ENCODE data around the gene SPTBN5.

The SPTBN5 gene

DNA sequence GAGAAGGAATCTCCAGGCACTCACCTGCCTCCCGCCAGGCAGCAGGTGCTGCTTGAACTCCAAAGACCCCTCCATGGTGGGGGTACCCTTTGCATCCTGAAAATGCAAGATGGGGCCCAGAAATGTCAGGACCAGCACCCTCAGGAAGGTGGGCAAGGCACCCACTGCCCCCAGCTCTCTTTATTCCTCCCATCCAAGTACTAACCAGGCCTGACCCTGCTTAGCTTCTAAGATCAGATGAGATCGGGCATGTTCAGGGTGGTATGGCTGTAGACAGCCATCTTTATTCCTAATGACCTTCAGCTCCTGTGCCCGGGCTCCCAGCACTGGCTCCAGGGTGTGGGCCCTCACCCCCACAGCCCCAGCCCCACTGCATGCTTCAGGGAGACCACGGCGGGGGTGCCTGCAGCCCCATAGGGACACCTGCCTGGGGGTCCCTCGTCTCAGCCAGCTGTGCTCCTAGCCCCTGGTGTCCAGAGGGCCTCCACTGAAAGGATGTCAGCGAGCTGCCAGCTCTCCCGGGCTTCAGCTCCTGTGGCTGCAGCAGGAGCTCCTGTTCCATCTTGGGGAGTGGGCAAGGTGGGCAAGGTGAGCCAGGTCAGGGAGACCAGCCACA lies 42.0 kb downstream of the SPTBN5 start:
- CTCF ChIA-PET: interaction anchor here (0.7 to 2.7 kb wide), 8 partner anchors 9 to 79 kb away, joined by 3 to 11 read pairs (median 3); partner anchors contain the start of gene PLA2G4B
- H3K9me3 ChIP-seq (ENCODE audit: control extremely low read depth in 1 of 5, control insufficient read depth in 4 of 5, insufficient read depth in 2 of 5, low read depth in 1 of 5, low read length in 4 of 5): no peaks in the 10 kb centered on the region
- peaks cover 0 to 9% (median 0%) of the 10 kb centered on the region in 5 experiments for H3K27me3 ChIP-seq (replicated peaks in 2 of 5; ENCODE audit: control insufficient read depth in 4 of 5, insufficient read depth in 5 of 5, low read length in 4 of 5)
- peaks cover 0 to 19% (median 4%) of the 10 kb centered on the region in 4 experiments for H3K36me3 ChIP-seq (ENCODE audit: control insufficient read depth in 4 of 4, insufficient read depth in 4 of 4, low read length in 3 of 4)
- no peak overlapping the region for H3K4me3 ChIP-seq (ENCODE audit: control insufficient read depth in 1 of 7, extremely low read depth in 1 of 7, insufficient read depth in 4 of 7, low read depth in 2 of 7, low read length in 6 of 7)
- no peak for DNase-seq
- 96% methylated on average over 8 of the region's 8 CpGs for WGBS (ENCODE audit: insufficient coverage)
- H3K27ac ChIP-seq (ENCODE audit: insufficient read depth in 1 of 2, low read depth in 1 of 2, low read length in 2 of 2, poor library complexity in 1 of 2, severe bottlenecking in 2 of 2): no peak overlapping the region
- H3K4me1 ChIP-seq (ENCODE audit: control extremely low read depth in 1 of 4, control insufficient read depth in 4 of 4, insufficient read depth in 4 of 4, low read length in 3 of 4): no peaks in the 10 kb centered on the region
- POLR2A ChIA-PET: no interaction called here

DNA sequence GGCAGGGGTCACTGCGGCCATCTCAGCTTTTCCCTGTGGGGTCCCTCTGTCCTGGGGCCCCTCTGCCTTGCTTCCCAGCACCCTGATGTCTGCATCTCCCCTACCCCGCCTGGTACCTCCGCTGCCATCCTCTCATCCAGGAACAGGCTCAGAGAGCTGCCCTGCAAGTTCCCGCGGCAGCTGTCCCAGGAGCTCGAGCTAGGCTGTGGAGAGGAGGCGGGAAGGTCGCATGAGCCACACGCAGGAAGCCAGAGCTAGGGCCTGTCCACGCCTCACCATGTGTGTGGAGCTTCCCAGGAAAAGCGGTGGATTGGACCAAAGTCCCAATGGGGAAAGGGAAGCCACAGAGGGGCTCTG lies 42.7 kb downstream of the SPTBN5 start:
- CTCF ChIA-PET: interaction anchor here (1.1 to 2.7 kb wide), 4 partner anchors 10 to 54 kb away, joined by 3 to 11 read pairs (median 4); partner anchors contain the start of gene PLA2G4B
- POLR2A ChIA-PET: no interaction called here
- 55% methylated on average over 11 of the region's 11 CpGs for WGBS (ENCODE audit: insufficient coverage)

DNA sequence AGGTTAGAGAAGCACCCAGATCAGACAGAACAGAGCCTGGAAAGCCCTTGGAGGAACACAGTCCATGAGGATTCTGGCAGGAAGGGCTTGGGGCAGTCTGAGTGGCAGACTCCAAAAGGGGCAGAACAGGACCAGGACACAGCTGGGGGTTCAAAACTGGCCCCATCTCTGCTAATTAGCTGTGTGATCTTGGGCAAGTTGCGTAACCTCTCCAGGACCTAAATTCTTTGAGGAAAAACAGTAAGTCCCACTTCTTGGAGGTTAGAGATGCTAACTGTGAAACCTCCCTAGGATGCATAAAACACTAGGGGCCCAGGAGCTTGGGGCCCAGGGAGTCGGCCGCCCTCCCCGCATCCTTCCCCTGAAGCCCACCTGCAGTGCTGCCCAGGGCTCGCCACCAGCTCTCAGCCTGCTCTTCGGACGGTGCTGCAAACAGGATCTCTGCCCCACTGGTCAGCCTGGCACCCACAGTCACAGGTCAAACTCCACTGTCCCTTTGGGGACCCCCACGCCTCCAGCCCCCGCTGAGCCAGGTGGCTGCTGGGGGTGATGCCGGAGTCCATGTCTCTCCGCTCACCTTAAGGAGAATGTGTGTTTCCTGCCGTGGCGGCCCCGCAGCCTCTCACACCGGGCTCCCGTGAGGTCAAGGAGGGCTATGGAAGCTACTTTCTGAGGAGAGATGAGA lies 43.2 kb downstream of the SPTBN5 start:
- Histone ChIP-seq H3K27ac (ENCODE audit: insufficient read depth in 1 of 2, low read depth in 1 of 2, low read length in 2 of 2, poor library complexity in 1 of 2, severe bottlenecking in 2 of 2) (no peak overlapping the region), H3K36me3 (ENCODE audit: control insufficient read depth in 4 of 4, insufficient read depth in 4 of 4, low read length in 3 of 4) (peaks cover 0 to 30% (median 12%) of the 10 kb centered on the region in 4 experiments), H3K27me3 (replicated peaks in 2 of 5; ENCODE audit: control insufficient read depth in 4 of 5, insufficient read depth in 5 of 5, low read length in 4 of 5) (peaks cover 0 to 9% (median 0%) of the 10 kb centered on the region in 5 experiments), H3K4me3 (ENCODE audit: control insufficient read depth in 1 of 7, extremely low read depth in 1 of 7, insufficient read depth in 4 of 7, low read depth in 2 of 7, low read length in 6 of 7) (no peak overlapping the region), H3K4me1 (ENCODE audit: control extremely low read depth in 1 of 4, control insufficient read depth in 4 of 4, insufficient read depth in 4 of 4, low read length in 3 of 4) (no peaks in the 10 kb centered on the region), H3K9me3 (ENCODE audit: control extremely low read depth in 1 of 5, control insufficient read depth in 4 of 5, insufficient read depth in 2 of 5, low read depth in 1 of 5, low read length in 4 of 5) (no peaks in the 10 kb centered on the region)
- no peak for DNase-seq
- WGBS (ENCODE audit: insufficient coverage): 74% methylated on average over 16 of the region's 16 CpGs
- ChIA-PET POLR2A (no interaction called here), CTCF (interaction anchor here (1.1 to 2.7 kb wide), 3 partner anchors 12 to 54 kb away, joined by 3 to 11 read pairs (median 3); partner anchors contain the start of gene PLA2G4B)

More for the DNA sequence above, 42.7 kb downstream of the SPTBN5 start:
- no peak overlapping the region for H3K27ac ChIP-seq (ENCODE audit: insufficient read depth in 1 of 2, low read depth in 1 of 2, low read length in 2 of 2, poor library complexity in 1 of 2, severe bottlenecking in 2 of 2)
- H3K9me3 ChIP-seq (ENCODE audit: control extremely low read depth in 1 of 5, control insufficient read depth in 4 of 5, insufficient read depth in 2 of 5, low read depth in 1 of 5, low read length in 4 of 5): no peaks in the 10 kb centered on the region
- H3K4me3 ChIP-seq (ENCODE audit: control insufficient read depth in 1 of 7, extremely low read depth in 1 of 7, insufficient read depth in 4 of 7, low read depth in 2 of 7, low read length in 6 of 7): no peak overlapping the region
- no peak for DNase-seq
- H3K36me3 ChIP-seq (ENCODE audit: control insufficient read depth in 4 of 4, insufficient read depth in 4 of 4, low read length in 3 of 4): peaks cover 0 to 26% (median 9%) of the 10 kb centered on the region in 4 experiments
- H3K27me3 ChIP-seq (replicated peaks in 2 of 5; ENCODE audit: control insufficient read depth in 4 of 5, insufficient read depth in 5 of 5, low read length in 4 of 5): peaks cover 0 to 9% (median 0%) of the 10 kb centered on the region in 5 experiments
- no peaks in the 10 kb centered on the region for H3K4me1 ChIP-seq (ENCODE audit: control extremely low read depth in 1 of 4, control insufficient read depth in 4 of 4, insufficient read depth in 4 of 4, low read length in 3 of 4)

DNA sequence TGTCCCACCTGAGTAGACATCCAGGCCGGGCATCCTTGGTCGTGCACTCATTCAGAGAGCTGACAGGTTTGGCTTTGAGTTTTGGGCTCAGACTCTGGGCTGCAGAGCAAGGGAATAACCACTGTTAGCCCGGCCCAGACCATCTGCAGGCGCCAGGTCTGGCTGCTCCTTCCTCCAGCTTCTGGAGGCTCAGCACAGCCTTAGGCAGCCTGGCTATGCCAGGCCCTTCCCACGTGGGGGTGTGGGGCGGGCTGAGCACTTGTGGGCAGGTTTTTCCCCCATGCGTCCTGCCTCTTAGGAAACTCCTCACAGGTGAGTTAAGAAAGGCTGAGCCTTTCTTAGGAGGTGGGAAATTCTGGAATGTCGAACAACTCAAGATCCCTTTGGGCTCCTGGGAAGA lies 44.0 kb downstream of the SPTBN5 start:
- H3K4me3 ChIP-seq (ENCODE audit: control insufficient read depth in 1 of 7, extremely low read depth in 1 of 7, insufficient read depth in 4 of 7, low read depth in 2 of 7, low read length in 6 of 7): no peak overlapping the region
- WGBS (ENCODE audit: insufficient coverage): 80% methylated on average over 8 of the region's 8 CpGs
- H3K9me3 ChIP-seq (ENCODE audit: control extremely low read depth in 1 of 5, control insufficient read depth in 4 of 5, insufficient read depth in 2 of 5, low read depth in 1 of 5, low read length in 4 of 5): no peaks in the 10 kb centered on the region
- H3K27ac ChIP-seq (ENCODE audit: insufficient read depth in 1 of 2, low read depth in 1 of 2, low read length in 2 of 2, poor library complexity in 1 of 2, severe bottlenecking in 2 of 2): no peak overlapping the region
- CTCF ChIA-PET: interaction anchor here (1.3 to 2.7 kb wide), 2 partner anchors 11 to 55 kb away, joined by 3 to 11 read pairs; partner anchors contain the start of gene PLA2G4B
- no peaks in the 10 kb centered on the region for H3K4me1 ChIP-seq (ENCODE audit: control extremely low read depth in 1 of 4, control insufficient read depth in 4 of 4, insufficient read depth in 4 of 4, low read length in 3 of 4)
- POLR2A ChIA-PET: no interaction called here
- DNase-seq: no peak
- peaks cover 0 to 31% (median 16%) of the 10 kb centered on the region in 4 experiments for H3K36me3 ChIP-seq (ENCODE audit: control insufficient read depth in 4 of 4, insufficient read depth in 4 of 4, low read length in 3 of 4)
- H3K27me3 ChIP-seq (replicated peaks in 2 of 5; ENCODE audit: control insufficient read depth in 4 of 5, insufficient read depth in 5 of 5, low read length in 4 of 5): peaks cover 0 to 9% (median 0%) of the 10 kb centered on the region in 5 experiments

DNA sequence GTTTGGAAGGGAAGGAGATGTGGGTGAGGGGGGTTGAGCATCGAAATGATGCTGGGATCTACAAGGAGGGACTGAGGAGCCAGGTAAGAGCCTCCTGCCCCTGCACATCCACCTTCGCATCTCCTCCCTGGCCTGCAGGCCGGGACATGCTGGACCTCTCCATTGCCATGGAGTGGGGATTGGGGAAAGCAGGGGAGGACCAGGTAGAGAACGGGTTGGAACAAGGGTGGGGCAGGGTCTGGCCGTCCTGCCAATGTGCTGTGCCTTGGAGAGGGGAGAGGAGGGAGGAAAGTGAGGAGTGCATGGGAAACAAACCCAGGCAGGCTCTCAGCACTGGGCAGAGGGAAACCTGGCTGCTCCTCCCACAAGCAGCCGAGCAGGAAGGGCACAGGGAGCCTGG lies 44.6 kb downstream of the SPTBN5 start:
- H3K4me1 ChIP-seq (ENCODE audit: control extremely low read depth in 1 of 4, control insufficient read depth in 4 of 4, insufficient read depth in 4 of 4, low read length in 3 of 4): no peaks in the 10 kb centered on the region
- no peaks in the 10 kb centered on the region for H3K9me3 ChIP-seq (ENCODE audit: control extremely low read depth in 1 of 5, control insufficient read depth in 4 of 5, insufficient read depth in 2 of 5, low read depth in 1 of 5, low read length in 4 of 5)
- peaks cover 0 to 36% (median 16%) of the 10 kb centered on the region in 4 experiments for H3K36me3 ChIP-seq (ENCODE audit: control insufficient read depth in 4 of 4, insufficient read depth in 4 of 4, low read length in 3 of 4)
- ChIA-PET CTCF (interaction anchor here (2.7 kb wide), 1 partner anchor 11 kb away, joined by 11 read pairs; the partner anchor contains the start of gene PLA2G4B), POLR2A (no interaction called here)
- 73% methylated on average over 3 of the region's 6 CpGs for WGBS (ENCODE audit: insufficient coverage)
- H3K4me3 ChIP-seq (ENCODE audit: control insufficient read depth in 1 of 7, extremely low read depth in 1 of 7, insufficient read depth in 4 of 7, low read depth in 2 of 7, low read length in 6 of 7): no peak overlapping the region
- no peak overlapping the region for H3K27ac ChIP-seq (ENCODE audit: insufficient read depth in 1 of 2, low read depth in 1 of 2, low read length in 2 of 2, poor library complexity in 1 of 2, severe bottlenecking in 2 of 2)
- no peak for DNase-seq
- H3K27me3 ChIP-seq (replicated peaks in 2 of 5; ENCODE audit: control insufficient read depth in 4 of 5, insufficient read depth in 5 of 5, low read length in 4 of 5): peaks cover 0 to 9% (median 0%) of the 10 kb centered on the region in 5 experiments

DNA sequence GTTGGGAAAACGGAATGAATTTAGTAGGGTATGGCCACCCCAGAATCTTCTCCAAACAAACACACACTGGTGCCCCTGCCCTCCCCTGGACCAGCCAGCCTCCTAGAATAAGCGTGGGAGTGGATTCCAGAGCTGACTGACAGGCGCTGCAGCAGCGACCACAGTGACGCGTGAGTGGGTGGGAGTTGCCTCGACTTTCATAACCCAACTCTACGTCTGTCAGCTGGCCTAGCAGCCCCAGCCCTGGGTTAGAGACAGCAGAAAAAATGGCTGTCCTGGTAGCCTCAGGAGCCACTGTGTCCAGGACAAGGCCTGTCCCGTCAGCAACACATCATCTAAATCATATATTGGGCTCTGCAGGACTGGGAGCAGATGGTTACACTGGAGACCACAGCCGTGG lies 45.2 kb downstream of the SPTBN5 start:
- ChIA-PET CTCF (interaction anchor here (1.3 to 2.4 kb wide), 2 partner anchors 9 to 10 kb away, joined by 3 to 8 read pairs; partner anchors contain the start of gene PLA2G4B), POLR2A (interaction anchor here (0.6 kb wide), 1 partner anchor 1265 kb away, joined by 3 read pairs; no protein-coding TSS in a partner anchor)
- no peak overlapping the region for H3K27ac ChIP-seq (ENCODE audit: insufficient read depth in 1 of 2, low read depth in 1 of 2, low read length in 2 of 2, poor library complexity in 1 of 2, severe bottlenecking in 2 of 2)
- DNase-seq: no peak
- no peak overlapping the region for H3K4me3 ChIP-seq (ENCODE audit: control insufficient read depth in 1 of 7, extremely low read depth in 1 of 7, insufficient read depth in 4 of 7, low read depth in 2 of 7, low read length in 6 of 7)
- peaks cover 0 to 38% (median 17%) of the 10 kb centered on the region in 4 experiments for H3K36me3 ChIP-seq (ENCODE audit: control insufficient read depth in 4 of 4, insufficient read depth in 4 of 4, low read length in 3 of 4)
- WGBS (ENCODE audit: insufficient coverage): 94% methylated on average over 9 of the region's 10 CpGs
- H3K4me1 ChIP-seq (ENCODE audit: control extremely low read depth in 1 of 4, control insufficient read depth in 4 of 4, insufficient read depth in 4 of 4, low read length in 3 of 4): no peaks in the 10 kb centered on the region
- H3K27me3 ChIP-seq (replicated peaks in 2 of 5; ENCODE audit: control insufficient read depth in 4 of 5, insufficient read depth in 5 of 5, low read length in 4 of 5): peaks cover 0 to 9% (median 0%) of the 10 kb centered on the region in 5 experiments
- no peaks in the 10 kb centered on the region for H3K9me3 ChIP-seq (ENCODE audit: control extremely low read depth in 1 of 5, control insufficient read depth in 4 of 5, insufficient read depth in 2 of 5, low read depth in 1 of 5, low read length in 4 of 5)

Data from common myeloid progenitor, CD34-positive (primary cell).